Natural killer cell (primary cell): Measurements from ENCODE around the gene HYOU1. TPM values are rescaled to one million over a fixed set of nuclear protein-coding genes. Genes with fewer than 3 reads are reported as not detected.
A peak's percentile ranks its signal among the peaks of the same experiment; 100 is the strongest.
"Not testable (repeated sequence)": the region's sequence is repeated elsewhere in the genome, so short reads cannot be mapped to it uniquely, and the experiment has no call there.

Experiments
- ATAC-seq, 3 donors: fragments of 150-1000 bp in 2 of 3; fragments of 200-7000 bp in 1 of 3; cut with Tn5 transposase; 1 replicate in 1 of 3; 2 replicates in 2 of 3; pipeline ENCODE4 v1.10.0; 2021; ENCODE audit warnings: mild to moderate bottlenecking in 2 of 3, moderate library complexity in 2 of 3
- DNase-seq, 2 donors: peaks; one replicate each; pipeline versions ENCODE4 v3.0.0 to v3.0.0-alpha.2; 2013 to 2021; ENCODE audit warnings: mixed read lengths in 1 of 2
- H3K27ac ChIP-seq: one replicate; pipeline ENCODE4 v1.5.1; 2013; ENCODE audit warnings: mild to moderate bottlenecking, low read length
- H3K27me3 ChIP-seq: one replicate; pipeline ENCODE4 v1.6.1; 2013; ENCODE audit warnings: low read length; ENCODE audit not compliant: control insufficient read depth, insufficient read depth
- H3K36me3 ChIP-seq: one replicate; pipeline ENCODE4 v1.6.1; 2013; ENCODE audit warnings: low read length; ENCODE audit not compliant: control insufficient read depth, insufficient read depth
- H3K4me1 ChIP-seq: one replicate; pipeline ENCODE4 v1.6.1; 2013; ENCODE audit warnings: low read length; ENCODE audit not compliant: control insufficient read depth, insufficient read depth
- H3K4me3 ChIP-seq: one replicate; pipeline ENCODE4 v1.5.1; 2013; ENCODE audit warnings: low read length
- H3K9me3 ChIP-seq: one replicate; pipeline ENCODE4 v1.6.1; 2013; ENCODE audit warnings: low read length; ENCODE audit not compliant: control insufficient read depth, insufficient read depth
- H3K27ac Mint-ChIP-seq, 2 donors: one replicate each; pipeline ENCODE4 v1.8.0; 2022; ENCODE audit warnings: mild to moderate bottlenecking in 2 of 2, mixed read lengths in 2 of 2, moderate library complexity in 1 of 2
- H3K27me3 Mint-ChIP-seq, 2 donors: one replicate each; pipeline ENCODE4 v1.8.0; 2022; ENCODE audit warnings: low read depth in 2 of 2, mixed read lengths in 2 of 2
- H3K36me3 Mint-ChIP-seq: one replicate; pipeline ENCODE4 v1.8.0; 2022; ENCODE audit warnings: mixed read lengths
- H3K4me1 Mint-ChIP-seq, 2 donors: one replicate each; pipeline ENCODE4 v1.8.0; 2022; ENCODE audit warnings: mixed read lengths in 2 of 2
- H3K4me3 Mint-ChIP-seq: one replicate; pipeline ENCODE4 v1.8.0; 2022; ENCODE audit warnings: mild to moderate bottlenecking, moderate library complexity, mixed read lengths
- H3K9me3 Mint-ChIP-seq, 2 donors: one replicate each; pipeline ENCODE4 v1.8.0; 2022; ENCODE audit warnings: mixed read lengths in 2 of 2
- CTCF ChIP-seq: fragments of 200-600 bp; IDR thresholded peaks from one replicate; pipeline ENCODE4 v1.8.0; 2022; ENCODE audit warnings: antibody characterized with exemption
- WGBS: methylation state at CpG from one replicate; pipeline ENCODE4 v1.1.7; 2013; ENCODE audit warnings: missing lambda C conversion rate; ENCODE audit not compliant: insufficient coverage; 5-methylcytosine and 5-hydroxymethylcytosine counted together
- intact Hi-C: fragments of 100-400 bp; cut with micrococcal nuclease; formaldehyde crosslinking; loops from one replicate; pipeline ENCODE4 v1.14.2; 2022
- total RNA-seq, 4 donors: library from RNA; stranded (reverse); fragments of 120-200 nt in 1 of 4; gene quantifications; one replicate each; pipeline versions ENCODE4 v1.2.3 to v1.2.4, GENCODE V29; 2013 to 2022

The HYOU1 gene
- total RNA-seq, 3 donors from 2014 or later (not counting 1 experiment from before 2014, with no cell fraction given): 114 to 146 (median 123) TPM

GRCh38 chr11:119044708-119045107, 12.3 kb downstream of the HYOU1 start:
- no peaks in the 10 kb centered on the region for H3K4me1 ChIP-seq
- ATAC-seq (peak in 1 of 3 donors; percentile 19), DNase-seq (no peak)
- H3K27ac ChIP-seq: no peak overlapping the region
- no peaks in the 10 kb centered on the region for H3K27me3 ChIP-seq
- H3K9me3 ChIP-seq: no peaks in the 10 kb centered on the region
- TF ChIP-seq CTCF: no peak
- Mint-ChIP-seq H3K4me1 (peaks cover 2 to 3% of the 10 kb centered on the region in 2 donors), H3K4me3 (no peak overlapping the region), H3K27me3 (no peaks in the 10 kb centered on the region), H3K27ac (peak overlapping the region in 1 of 2 donors; percentile 51), H3K36me3 (peaks cover 17% of the 10 kb centered on the region), H3K9me3 (no peaks in the 10 kb centered on the region)
- intact Hi-C loops: no loop called here
- no peak overlapping the region for H3K4me3 ChIP-seq
- H3K36me3 ChIP-seq: peaks cover 47% of the 10 kb centered on the region
- 100% methylated on average over 6 of the region's 6 CpGs for whole genome bisulfite sequencing

DNA sequence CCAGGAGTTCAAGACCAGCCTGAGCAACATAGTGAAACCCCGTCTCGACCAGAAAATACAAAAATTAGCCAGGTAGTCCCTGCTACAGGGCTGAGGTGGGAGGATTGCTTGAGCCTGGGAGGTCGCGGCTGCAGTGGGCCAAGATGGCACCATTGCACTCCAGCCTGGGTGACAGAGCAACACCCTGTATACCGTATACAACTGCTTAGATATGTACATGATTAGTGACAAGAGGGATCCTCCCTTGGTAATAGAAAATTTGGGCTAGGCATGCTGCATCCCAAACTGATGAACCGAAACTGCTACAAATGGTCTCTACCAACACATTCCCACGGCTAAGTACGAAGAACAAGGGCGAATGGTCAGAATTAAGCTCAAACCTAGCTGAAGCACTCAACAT, 14.1 kb downstream of the HYOU1 start:
- Histone ChIP-seq H3K9me3 (no peaks in the 10 kb centered on the region), H3K27me3 (no peaks in the 10 kb centered on the region), H3K27ac (no peak overlapping the region), H3K4me1 (no peaks in the 10 kb centered on the region), H3K36me3 (peaks cover 29% of the 10 kb centered on the region), H3K4me3 (no peak overlapping the region)
- TF ChIP-seq CTCF: no peak
- Mint-ChIP-seq H3K4me3 (no peak overlapping the region), H3K36me3 (peaks cover 6% of the 10 kb centered on the region), H3K27me3 (peaks cover 0 to 4% of the 10 kb centered on the region in 2 donors), H3K9me3 (no peaks in the 10 kb centered on the region), H3K4me1 (no peaks in the 10 kb centered on the region), H3K27ac (no peak overlapping the region)
- intact Hi-C loops: no loop called here
- ATAC-seq (no peak), DNase-seq (no peak)
- WGBS: 88% methylated on average over 9 of the region's 9 CpGs

DNA sequence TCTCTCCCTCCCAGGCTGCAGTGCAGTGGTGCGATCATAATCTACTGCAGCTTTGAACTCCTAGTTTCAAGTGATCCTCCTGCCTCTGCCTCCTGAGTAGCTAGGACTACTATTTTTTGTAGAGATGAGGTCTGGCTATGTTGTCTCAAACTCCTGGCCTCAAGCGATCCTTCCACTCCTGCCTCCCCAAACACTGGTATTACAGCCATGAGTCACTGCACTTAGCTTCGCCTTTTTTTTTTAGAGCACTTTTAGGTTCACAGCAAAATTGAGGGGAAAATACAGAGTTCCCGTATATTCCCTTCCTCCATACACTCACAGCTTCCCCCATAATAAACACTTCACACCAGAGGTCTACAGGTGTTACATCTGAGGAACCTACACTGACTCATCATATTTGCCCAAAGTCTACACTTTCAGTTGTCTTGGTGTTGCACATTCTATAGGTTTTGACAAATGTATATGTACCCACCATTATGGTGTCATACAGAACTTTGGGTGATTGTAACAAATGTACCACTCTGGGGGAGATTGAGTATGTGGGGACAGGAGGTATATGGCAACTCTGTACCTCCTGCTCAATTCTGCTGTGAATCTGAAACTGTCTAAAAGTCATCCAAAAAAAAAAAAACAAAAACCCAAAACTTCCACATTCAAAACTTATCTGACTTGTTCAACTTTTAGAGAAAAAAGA, 15.0 kb downstream of the HYOU1 start:
- H3K27ac Mint-ChIP-seq: no peak overlapping the region
- ATAC-seq: no peak
- no peak overlapping the region for H3K4me3 Mint-ChIP-seq
- TF ChIP-seq CTCF: no peak
- no peaks in the 10 kb centered on the region for H3K36me3 Mint-ChIP-seq
- peaks cover 0 to 4% of the 10 kb centered on the region in 2 donors for H3K27me3 Mint-ChIP-seq
- H3K9me3 Mint-ChIP-seq: no peaks in the 10 kb centered on the region
- intact Hi-C loops: no loop called here
- no peaks in the 10 kb centered on the region for H3K27me3 ChIP-seq
- no peaks in the 10 kb centered on the region for H3K4me1 ChIP-seq
- peaks cover 20% of the 10 kb centered on the region for H3K36me3 ChIP-seq
- WGBS: 91% methylated on average over 4 of the region's 4 CpGs
- no peak for DNase-seq
- H3K4me1 Mint-ChIP-seq: no peaks in the 10 kb centered on the region
- H3K4me3 ChIP-seq: no peak overlapping the region
- no peak overlapping the region for H3K27ac ChIP-seq
- H3K9me3 ChIP-seq: no peaks in the 10 kb centered on the region

GRCh38 chr11:119039471-119039870, 17.5 kb downstream of the HYOU1 start:
- H3K27ac Mint-ChIP-seq: not testable (repeated sequence)
- WGBS: 12% methylated on average over 5 of the region's 11 CpGs

More at GRCh38 chr11:119039471-119039870, 17.5 kb downstream of the HYOU1 start:
- intact Hi-C loops, H3K27me3 ChIP-seq, H3K4me1 Mint-ChIP-seq, H3K4me3 ChIP-seq, H3K4me3 Mint-ChIP-seq, H3K4me1 ChIP-seq, H3K36me3 Mint-ChIP-seq, H3K36me3 ChIP-seq, H3K9me3 ChIP-seq, H3K27ac ChIP-seq, H3K9me3 Mint-ChIP-seq, DNase-seq, H3K27me3 Mint-ChIP-seq, ATAC-seq: not testable (repeated sequence)
